GM12878 (cell line): ENCODE data around the gene ZNRF3. TPM values are rescaled to one million over a fixed set of nuclear protein-coding genes. Genes with fewer than 3 reads are reported as not detected.

ENCODE experiments used
- ATAC-seq: fragments of 200-7000 bp; cut with Tn5 transposase; 3 replicates; pipeline ENCODE4 v1.9.1; 2020; ENCODE audit warnings: mild to moderate bottlenecking, moderate library complexity
- BruUV-seq: library from RNA; stranded (reverse); fragments of 400-500 nt; replicated peaks from 2 replicates; lab custom pipeline; 2021; lab: Mats Ljungman, UMichigan
- CTCF ChIA-PET: fragments of 300-600 bp; sonication (Branson Sonifier 250); formaldehyde crosslinking; extraction: SDS; loops from one replicate; lab custom pipeline; 2021; ENCODE audit warnings: inconsistent platforms; lab: Yijun Ruan, JAX
- POLR2A ChIA-PET: fragments of 350-600 bp; formaldehyde crosslinking; extraction: SDS; loops from one replicate; lab custom pipeline; 2021; ENCODE audit warnings: inconsistent platforms; lab: Charles Lee
- RAD21 ChIA-PET: fragments of 300-600 bp; sonication (Branson Sonifier 250); formaldehyde crosslinking; loops from one replicate; lab custom pipeline; 2023; ENCODE audit warnings: antibody characterized with exemption; ENCODE audit not compliant: unreplicated experiment; lab: Charles Lee
- SMC1A ChIA-PET: fragments of 300-600 bp; sonication (Branson Sonifier 250); formaldehyde crosslinking; loops from one replicate; lab custom pipeline; 2023; ENCODE audit not compliant: unreplicated experiment, uncharacterized antibody; lab: Charles Lee
- DNase-seq: peaks from one replicate; pipeline ENCODE4 v3.0.0-alpha.2; 2011; ENCODE audit warnings: low read depth, low spot score
- FAIRE-seq: peaks from 3 replicates; lab custom pipeline; 2011; peaks lifted over from hg19 to GRCh38; lab: Jason Lieb, UNC
- H2AFZ ChIP-seq: 2 replicates; pipeline ENCODE4 v1.6.0; 2011; ENCODE audit warnings: low read depth, low read length, control low read depth; ENCODE audit not compliant: control insufficient read depth
- H3K27ac ChIP-seq: 2 replicates; pipeline ENCODE4 v1.5.1; 2011; ENCODE audit warnings: control low read depth; ENCODE audit not compliant: control insufficient read depth, insufficient read depth
- H3K27me3 ChIP-seq, 2 experiments: replicated peaks in 1 of 2; 2 replicates each; pipeline versions ENCODE4 v1.6.0 to v1.6.1; 2011; ENCODE audit warnings: low read length in 1 of 2; ENCODE audit not compliant: control insufficient read depth in 2 of 2, insufficient read depth in 2 of 2
- H3K36me3 ChIP-seq, 2 experiments: 2 replicates each; pipeline ENCODE4 v1.5.1; 2011; ENCODE audit warnings: low read length in 1 of 2; ENCODE audit not compliant: control insufficient read depth in 2 of 2, insufficient read depth in 2 of 2
- H3K4me1 ChIP-seq: 2 replicates; pipeline ENCODE4 v1.6.1; 2011; ENCODE audit warnings: mild to moderate bottlenecking, low read length, moderate library complexity, mixed read lengths; ENCODE audit not compliant: control insufficient read depth, insufficient read depth
- H3K4me2 ChIP-seq: 2 replicates; pipeline ENCODE4 v1.6.0; 2011; ENCODE audit warnings: control low read depth; ENCODE audit not compliant: control insufficient read depth, insufficient read depth
- H3K4me3 ChIP-seq: fragments of 200-600 bp; sonication (generic); 2 replicates; pipeline ENCODE4 v1.5.1; 2016
- H3K79me2 ChIP-seq: 2 replicates; pipeline ENCODE4 v1.6.0; 2011; ENCODE audit warnings: low read length; ENCODE audit not compliant: control insufficient read depth, insufficient read depth
- H3K9ac ChIP-seq: 2 replicates; pipeline ENCODE4 v1.8.0; 2011; ENCODE audit warnings: low read length, control low read depth, mixed read lengths; ENCODE audit not compliant: control insufficient read depth, insufficient read depth
- H3K9me3 ChIP-seq: replicated peaks from 3 replicates; pipeline ENCODE4 v1.5.1; 2011; ENCODE audit warnings: mild to moderate bottlenecking, low read length; ENCODE audit not compliant: control insufficient read depth, insufficient read depth
- H4K20me1 ChIP-seq: 2 replicates; pipeline ENCODE4 v1.6.0; 2011; ENCODE audit not compliant: control insufficient read depth, insufficient read depth
- HSF1 ChIP-seq: fragments of 150-350 bp; IDR thresholded peaks from 2 replicates; pipeline ENCODE4 v1.6.1; 2014; ENCODE audit warnings: mild to moderate bottlenecking, low read depth, low read length
- YY1 ChIP-seq: IDR thresholded peaks from 2 replicates; pipeline ENCODE4 v1.6.1; 2011; ENCODE audit warnings: low read depth, mild to moderate bottlenecking, low read length
- WGBS: methylation state at CpG from one replicate; pipeline ENCODE4 v1.1.6; 2016; ENCODE audit warnings: low lambda C conversion rate; ENCODE audit not compliant: insufficient replicate concordance, insufficient coverage; ENCODE audit errors: missing lambda C conversion rate; 5-methylcytosine and 5-hydroxymethylcytosine counted together
- in situ Hi-C: fragments of 300-500 bp; cut with MboI; formaldehyde crosslinking; loops from 9 replicates; pipeline ENCODE4 v1.14.3; 2018; ENCODE audit warnings: mixed read lengths
- intact Hi-C: fragments of 100-400 bp; cut with micrococcal nuclease; formaldehyde crosslinking; loops from one replicate; pipeline ENCODE4 v1.14.2; 2022; ENCODE audit not compliant: unreplicated experiment
- polyA plus RNA-seq, 11 experiments: library from polyadenylated mRNA; depleted of rRNA in 4 of 11; unstranded in 6 of 11; stranded (reverse) in 5 of 11; fragments of >200 nt; fragmentation: Nextera tagmentation in 4 of 11; fragmentation: Illumina TruSeq in 1 of 11; extraction: Ambion mirVana in 4 of 11; extraction: Trizol in 1 of 11; gene quantifications; 1 replicate in 1 of 11; 2 replicates in 10 of 11; pipeline versions ENCODE4 v1.2.1 to v1.2.3, GENCODE V29; 2011 to 2016; ENCODE audit warnings: inconsistent platforms in 2 of 11, missing spikeins in 2 of 11, low read depth in 1 of 11
- total RNA-seq, 4 experiments: library from RNA; depleted of rRNA in 3 of 4; stranded (reverse); fragments of >200 nt in 3 of 4; fragmentation: Illumina TruSeq in 1 of 4; extraction: Trizol in 1 of 4; gene quantifications; 2 replicates each; pipeline versions ENCODE4 v1.2.1 to v1.2.3, GENCODE V29; 2013 to 2021

ZNRF3 gene
- total and polyA plus RNA-seq, 10 of the 15 experiments (the other 5 are each of a cell fraction or from before 2014, with no cell fraction given), result 0.05 to 2.4 (median 0.46) TPM

- RAD21 ChIA-PET, result interaction anchor here (1.7 kb wide), 1 partner anchor 74 kb away, joined by 4 read pairs; no protein-coding TSS in a partner anchor
- no peaks in the 10 kb centered on the region for H3K27me3 ChIP-seq
- no peaks in the 10 kb centered on the region for H3K9me3 ChIP-seq
- H4K20me1 ChIP-seq, result no peaks in the 10 kb centered on the region
- 59% methylated on average over 6 of the region's 7 CpGs for WGBS
- no peaks in the 10 kb centered on the region for H3K79me2 ChIP-seq
- no peak overlapping the region for H3K4me2 ChIP-seq
- SMC1A ChIA-PET, result interaction anchor here (1.1 to 1.8 kb wide), 4 partner anchors 11 to 42 kb away, joined by 3 to 5 read pairs (median 4); no protein-coding TSS in a partner anchor
- H2AFZ ChIP-seq, result no peak overlapping the region
- no peaks in the 10 kb centered on the region for H3K36me3 ChIP-seq
- no peak overlapping the region for H3K4me3 ChIP-seq
- no peak overlapping the region for H3K27ac ChIP-seq
- no peak for TF ChIP-seq HSF1
- 0 out of 2 replicates have a peak, but pooled peaks have one; percentile 36 for TF ChIP-seq YY1
- peak; percentile 51 for ATAC-seq
- POLR2A ChIA-PET, result interaction anchor here (0.6 to 1.8 kb wide), 4 partner anchors 8 to 234 kb away, joined by 3 to 5 read pairs (median 4); partner anchors contain the start of gene KREMEN1
- in situ Hi-C loops (no loop called here), intact Hi-C loops (no loop called here)
- no peak overlapping the region for H3K9ac ChIP-seq
- FAIRE-seq, result no peak
- no peak for DNase-seq
- CTCF ChIA-PET, result interaction anchor here (0.7 to 3.2 kb wide), 5 partner anchors 8 to 74 kb away, joined by 3 to 14 read pairs (median 4); no protein-coding TSS in a partner anchor
- H3K4me1 ChIP-seq, result 0 out of 2 replicates have a peak, but pooled peaks cover 3% of the 10 kb centered on the region
- BruUV-seq, result no TSS peak
Observed at GRCh38 chr22:29080106-29080975, 197.0 kb downstream of the ZNRF3 start.
